ENCODE measurements around the gene TOR2A. TPM values are rescaled to one million over a fixed set of nuclear protein-coding genes. Genes with fewer than 3 reads are reported as not detected.
"Not testable (repeated sequence)": the region's sequence is repeated elsewhere in the genome, so short reads cannot be mapped to it uniquely, and the experiment has no call there.

TOR2A gene
- total RNA-seq (10 to 100 TPM in 1 of 2 donors, 1 to 10 TPM in 1; 8.8 to 19.8 TPM), polyA plus RNA-seq (10 to 100 TPM; 14.0 to 30.8 TPM)
- long read RNA-seq, donor 1, transcript TOR2A-203 (5 exons, 1,523 nt) = major isoform, 8 of 15 reads
- long read RNA-seq, donor 1, partial matches to known transcripts = 0 of 15 reads
- long read RNA-seq, donor 1, other reads (novel, unspliced or antisense) = 0 of 15 reads
- long read RNA-seq, donor 2, partial matches to known transcripts = 0 of 2 reads
- long read RNA-seq, donor 2, other reads (novel, unspliced or antisense) = 0 of 2 reads
- long read RNA-seq, donor 3, partial matches to known transcripts = 0 of 6 reads
- long read RNA-seq, donor 3, other reads (novel, unspliced or antisense) = 0 of 6 reads
- long read RNA-seq, donor 4, partial matches to known transcripts = 0 of 2 reads
- long read RNA-seq, donor 4, other reads (novel, unspliced or antisense) = 0 of 2 reads
- long read RNA-seq, donor 5, transcript TOR2A-203 (5 exons, 1,523 nt) = major isoform, 9 of 18 reads
- long read RNA-seq, donor 5, partial matches to known transcripts = 0 of 18 reads
- long read RNA-seq, donor 5, other reads (novel, unspliced or antisense) = 0 of 18 reads

GRCh38 chr9:127734747-127735529 lies at the start of gene TOR2A:
TSS of gene TOR2A (minus strand) at chr9:127735294. CDS start at chr9:127735270, 24 bp downstream.
- Histone ChIP-seq H3K27me3 (ENCODE audit: control insufficient read depth in 3 of 3, insufficient read depth in 3 of 3, low read length in 2 of 3) (no peaks in the 10 kb centered on the region), H3K9ac (ENCODE audit: insufficient read depth in 1 of 2, low read length in 2 of 2) (peak within 1 kb of the TSS; percentile 21 to 76), H3K4me1 (ENCODE audit: control insufficient read depth in 5 of 5, insufficient read depth in 5 of 5, low read length in 5 of 5) (peaks cover 0 to 12% (median 4%) of the 10 kb centered on the region in 5 donors), H3K4me3 (peak within 1 kb of the TSS; percentile 44), H3K27ac (ENCODE audit: low read depth in 1 of 2, low read length in 1 of 2) (peak within 1 kb of the TSS; percentile 94 to 97), H3K9me3 (ENCODE audit: control insufficient read depth in 4 of 4, insufficient read depth in 3 of 4, low read length in 3 of 4) (no peaks in the 10 kb centered on the region), H3K36me3 (ENCODE audit: control insufficient read depth in 4 of 4, insufficient read depth in 4 of 4, low read length in 4 of 4) (peaks cover 0 to 29% (median 5%) of the 10 kb centered on the region in 4 donors)
- WGBS, 2 donors = 0% methylated on average over 60 to 76 of the region's 76 CpGs
- DNase-seq (peak; percentile 99), ATAC-seq (ENCODE audit: insufficient read depth, low FRiP score) (peak; percentile 96)
- TF ChIP-seq CTCF (IDR thresholded peaks at IDR 0.05; ENCODE audit: control extremely low read depth, extremely low read depth) = peak; percentile 97

DNA sequence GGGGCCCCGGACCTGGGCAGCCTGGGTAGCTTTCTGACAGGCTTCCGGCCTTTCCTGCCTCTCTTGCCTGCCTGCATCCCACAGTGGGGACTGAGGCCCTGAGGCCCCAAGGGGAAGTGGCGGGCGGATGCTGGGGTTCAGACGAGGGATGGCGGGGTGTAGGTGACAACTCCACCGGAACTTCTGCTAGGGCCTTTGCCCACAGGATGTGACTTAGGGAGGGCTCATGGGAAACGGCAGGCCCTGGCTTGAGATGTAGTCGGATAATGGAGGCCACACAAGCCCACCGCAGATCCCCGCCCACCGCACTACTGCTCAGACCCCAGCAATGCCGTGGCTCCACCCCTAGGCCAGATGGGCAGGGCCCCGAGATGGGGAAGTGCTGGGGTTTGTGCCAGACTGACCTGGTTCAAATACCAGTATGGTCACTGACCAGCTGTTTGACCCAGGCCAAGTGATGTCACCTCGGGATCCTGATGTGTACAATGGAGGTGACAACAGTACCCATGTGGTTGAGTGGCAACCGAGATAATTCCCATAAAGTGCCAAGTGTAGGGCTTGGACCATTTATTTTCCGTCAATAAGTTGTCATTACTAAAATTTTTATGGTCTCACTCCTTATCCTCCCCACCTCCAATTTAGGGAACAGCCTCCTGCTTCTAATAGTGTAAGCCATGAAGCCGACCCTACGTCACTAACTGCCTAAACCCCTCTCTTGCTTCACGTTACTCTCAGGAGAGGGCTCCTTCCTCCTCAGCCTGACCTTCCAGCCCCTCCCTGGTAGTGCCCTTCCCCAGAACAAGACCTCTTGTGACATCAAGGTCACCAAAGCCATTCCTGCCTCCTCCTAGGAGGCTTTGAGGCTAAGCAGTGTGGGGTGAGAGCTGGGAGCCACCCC lies 48.3 kb upstream of the TOR2A start:
- Histone ChIP-seq H3K27me3 (ENCODE audit: control insufficient read depth in 3 of 3, insufficient read depth in 3 of 3, low read length in 2 of 3) (no peaks in the 10 kb centered on the region), H3K9me3 (ENCODE audit: control insufficient read depth in 4 of 4, insufficient read depth in 3 of 4, low read length in 3 of 4) (no peaks in the 10 kb centered on the region), H3K36me3 (ENCODE audit: control insufficient read depth in 4 of 4, insufficient read depth in 4 of 4, low read length in 4 of 4) (peaks cover 8 to 13% (median 10%) of the 10 kb centered on the region in 4 donors), H3K27ac (ENCODE audit: low read depth in 1 of 2, low read length in 1 of 2) (peak overlapping the region in 1 of 2 donors; percentile 85), H3K9ac (ENCODE audit: insufficient read depth in 1 of 2, low read length in 2 of 2) (no peak overlapping the region), H3K4me3 (no peak overlapping the region), H3K4me1 (ENCODE audit: control insufficient read depth in 5 of 5, insufficient read depth in 5 of 5, low read length in 5 of 5) (peaks cover 0 to 13% (median 5%) of the 10 kb centered on the region in 5 donors)
- TF ChIP-seq CTCF (IDR thresholded peaks at IDR 0.05; ENCODE audit: control extremely low read depth, extremely low read depth) = no peak
- DNase-seq (peak in 1 of 3 donors; percentile 24), ATAC-seq (ENCODE audit: insufficient read depth, low FRiP score) (no peak)
- 22 to 40% methylated on average over 20 of the region's 20 CpGs for WGBS, 2 donors

- 84 to 90% methylated on average over 4 of the region's 4 CpGs for WGBS, 2 donors
- ATAC-seq (ENCODE audit: insufficient read depth, low FRiP score) (no peak), DNase-seq (no peak)
- Histone ChIP-seq H3K4me3 (no peak overlapping the region), H3K27ac (ENCODE audit: low read depth in 1 of 2, low read length in 1 of 2) (no peak overlapping the region), H3K9ac (ENCODE audit: insufficient read depth in 1 of 2, low read length in 2 of 2) (no peak overlapping the region), H3K27me3 (ENCODE audit: control insufficient read depth in 3 of 3, insufficient read depth in 3 of 3, low read length in 2 of 3) (no peaks in the 10 kb centered on the region), H3K4me1 (ENCODE audit: control insufficient read depth in 5 of 5, insufficient read depth in 5 of 5, low read length in 5 of 5) (peaks cover 0 to 10% (median 6%) of the 10 kb centered on the region in 5 donors), H3K9me3 (ENCODE audit: control insufficient read depth in 4 of 4, insufficient read depth in 3 of 4, low read length in 3 of 4) (no peaks in the 10 kb centered on the region), H3K36me3 (ENCODE audit: control insufficient read depth in 4 of 4, insufficient read depth in 4 of 4, low read length in 4 of 4) (no peaks in the 10 kb centered on the region)
- no peak for TF ChIP-seq CTCF (IDR thresholded peaks at IDR 0.05; ENCODE audit: control extremely low read depth, extremely low read depth)
Measured at GRCh38 chr9:127781806-127782205, 46.7 kb upstream of the TOR2A start.

- not testable (repeated sequence) for ATAC-seq (ENCODE audit: insufficient read depth, low FRiP score); H3K4me3 ChIP-seq; H3K27me3 ChIP-seq (ENCODE audit: control insufficient read depth in 3 of 3, insufficient read depth in 3 of 3, low read length in 2 of 3); H3K9ac ChIP-seq (ENCODE audit: insufficient read depth in 1 of 2, low read length in 2 of 2); H3K36me3 ChIP-seq (ENCODE audit: control insufficient read depth in 4 of 4, insufficient read depth in 4 of 4, low read length in 4 of 4); H3K9me3 ChIP-seq (ENCODE audit: control insufficient read depth in 4 of 4, insufficient read depth in 3 of 4, low read length in 3 of 4); DNase-seq
- 44 to 73% methylated on average over 9 of the region's 9 CpGs for WGBS, 2 donors
- peak overlapping the region in 1 of 2 donors; percentile 54 for H3K27ac ChIP-seq (ENCODE audit: low read depth in 1 of 2, low read length in 1 of 2)
- H3K4me1 ChIP-seq (ENCODE audit: control insufficient read depth in 5 of 5, insufficient read depth in 5 of 5, low read length in 5 of 5) = peaks cover 0 to 10% (median 6%) of the 10 kb centered on the region in 5 donors
Measured at GRCh38 chr9:127780909-127781308, 45.8 kb upstream of the TOR2A start.
